NB4 (cell line): Measurements from ENCODE around the gene KLK6.

Experiments used
- CTCF ChIP-seq: IDR thresholded peaks from one replicate; pipeline ENCODE4 v1.5.1; 2012; ENCODE audit warnings: low read depth, low read length
- MAX ChIP-seq: IDR thresholded peaks from 2 replicates; pipeline ENCODE4 v1.6.1; 2011; ENCODE audit warnings: low read depth, low read length
- MYC ChIP-seq: IDR thresholded peaks from 2 replicates; pipeline ENCODE4 v1.6.1; 2011; ENCODE audit warnings: low read depth, low read length
- POLR2A ChIP-seq: IDR thresholded peaks from 2 replicates; pipeline ENCODE4 v1.6.1; 2011; ENCODE audit warnings: mild to moderate bottlenecking; ENCODE audit not compliant: insufficient read length; ENCODE audit errors: extremely low read depth

GRCh38 chr19:51006406-51006805, 37.0 kb upstream of the KLK6 start:
- TF ChIP-seq POLR2A (no peak), CTCF (no peak), MYC (no peak), MAX (no peak)
